GM12878 (cell line): ENCODE data around the gene PCYOX1L. TPM values are rescaled to one million over a fixed set of nuclear protein-coding genes. Genes with fewer than 3 reads are reported as not detected.

Source experiments
- CUX1 ChIP-seq: IDR thresholded peaks from 2 replicates; pipeline ENCODE4 v1.6.1; 2012; ENCODE audit warnings: improper control_type of control experiment, low read depth, low read length; ENCODE audit not compliant: insufficient replicate concordance
- FOXK2 ChIP-seq: fragments of 450-650 bp; IDR thresholded peaks from 2 replicates; pipeline ENCODE4 v1.6.1; 2017; ENCODE audit warnings: mild to moderate bottlenecking, moderate library complexity
- NRF1 ChIP-seq: conservative IDR thresholded peaks from 2 replicates; pipeline ENCODE4 v1.6.1; 2011; ENCODE audit warnings: mild to moderate bottlenecking, low read depth, low read length, improper control_type of control experiment
- PRDM15 ChIP-seq: fragments of 450-650 bp; formaldehyde crosslinking; IDR thresholded peaks from 2 replicates; pipeline ENCODE4 v1.4.0; 2020; ENCODE audit warnings: mild to moderate bottlenecking, moderate library complexity
- RBBP5 ChIP-seq: fragments of 200-600 bp; sonication (generic); conservative IDR thresholded peaks from 2 replicates; pipeline ENCODE4 v1.6.1; 2016
- ZBTB4 ChIP-seq: fragments of 450-650 bp; formaldehyde crosslinking; IDR thresholded peaks from 2 replicates; pipeline ENCODE4 v1.4.0; 2022; ENCODE audit warnings: mild to moderate bottlenecking, moderate library complexity
- polyA plus RNA-seq, 11 experiments: library from polyadenylated mRNA; depleted of rRNA in 4 of 11; unstranded in 6 of 11; stranded (reverse) in 5 of 11; fragments of >200 nt; fragmentation: Nextera tagmentation in 4 of 11; fragmentation: Illumina TruSeq in 1 of 11; extraction: Ambion mirVana in 4 of 11; extraction: Trizol in 1 of 11; gene quantifications; 1 replicate in 1 of 11; 2 replicates in 10 of 11; pipeline versions ENCODE4 v1.2.1 to v1.2.3, GENCODE V29; 2011 to 2016; ENCODE audit warnings: inconsistent platforms in 2 of 11, missing spikeins in 2 of 11, low read depth in 1 of 11
- total RNA-seq, 4 experiments: library from RNA; depleted of rRNA in 3 of 4; stranded (reverse); fragments of >200 nt in 3 of 4; fragmentation: Illumina TruSeq in 1 of 4; extraction: Trizol in 1 of 4; gene quantifications; 2 replicates each; pipeline versions ENCODE4 v1.2.1 to v1.2.3, GENCODE V29; 2013 to 2021

Gene PCYOX1L
- total and polyA plus RNA-seq, 10 of the 15 experiments (the other 5 are each of a cell fraction or from before 2014, with no cell fraction given): 2.9 to 17.0 (median 12.9) TPM

- TF ChIP-seq ZBTB4 (CRISPR knock-in tag): no peak
- TF ChIP-seq RBBP5: no peak
- TF ChIP-seq CUX1: no peak
- TF ChIP-seq PRDM15: no peak
- TF ChIP-seq NRF1: no peak
- no peak for TF ChIP-seq FOXK2
These were observed 56.7 kb downstream of the PCYOX1L start (continued) for GRCh38 chr5:149414405-149415065.
